OCI-LY3 (cell line): ENCODE results near the gene POLR2E.

Experiments used
- H2AFZ ChIP-seq: fragments of 200-600, 300-600 bp; shearing (Covaris generic); 2 replicates; pipeline ENCODE4 v1.6.0; 2014; ENCODE audit warnings: antibody characterized with exemption, low read depth, low read length
- H3K27ac ChIP-seq: fragments of 200-600, 300-600 bp; sonication (generic); 2 replicates; pipeline ENCODE4 v1.5.1; 2014; ENCODE audit warnings: mild to moderate bottlenecking, low read length, moderate library complexity, mixed read lengths
- H3K27me3 ChIP-seq: fragments of 200-600, 300-600 bp; sonication (generic); 2 replicates; pipeline ENCODE4 v1.6.1; 2014; ENCODE audit warnings: low read depth, low read length, mixed read lengths
- H3K36me3 ChIP-seq: fragments of 200-600, 300-600 bp; sonication (generic); replicated peaks from 2 replicates; pipeline ENCODE3; 2014; ENCODE audit warnings: low read depth, low read length, mixed read lengths
- H3K4me1 ChIP-seq: fragments of 300-600, 200-600 bp; sonication (generic); 2 replicates; pipeline ENCODE4 v1.6.1; 2014; ENCODE audit warnings: low read length, mixed read lengths
- H3K4me2 ChIP-seq: fragments of 200-600, 300-600 bp; sonication (generic); 2 replicates; pipeline ENCODE4 v1.6.1; 2014; ENCODE audit warnings: low read length, mixed read lengths
- H3K4me3 ChIP-seq: fragments of 300-600, 200-600 bp; sonication (generic); 2 replicates; pipeline ENCODE4 v1.5.1; 2014; ENCODE audit warnings: antibody characterized with exemption, mild to moderate bottlenecking, low read length, moderate library complexity
- H3K79me2 ChIP-seq: fragments of 300-600, 200-600 bp; shearing (Covaris generic); 2 replicates; pipeline ENCODE4 v1.6.1; 2014; ENCODE audit warnings: mild to moderate bottlenecking, low read length, mixed read lengths
- H3K9ac ChIP-seq: fragments of 300-600, 200-600 bp; shearing (Covaris generic); 2 replicates; pipeline ENCODE4 v1.6.0; 2014; ENCODE audit warnings: mild to moderate bottlenecking, low read length, moderate library complexity
- H3K9me3 ChIP-seq: fragments of 200-600, 300-600 bp; shearing (Covaris generic); 2 replicates; pipeline ENCODE4 v1.6.1; 2014; ENCODE audit warnings: low read length, mixed read lengths; ENCODE audit not compliant: insufficient read depth
- H4K20me1 ChIP-seq: fragments of 200-600, 300-600 bp; sonication (generic); 2 replicates; pipeline ENCODE4 v1.6.1; 2016; ENCODE audit warnings: low read length, mixed read lengths; ENCODE audit not compliant: insufficient read depth
- EZH2phosphoT487 ChIP-seq: fragments of 200-600 bp; shearing (Covaris generic); IDR thresholded peaks from 2 replicates; pipeline ENCODE4 v1.6.1; 2018; ENCODE audit warnings: antibody characterized with exemption, mixed run types, low read depth
- TF ChIP-seq, protein P1 (sequence below): fragments of 200-600, 300-600 bp; sonication (generic); IDR thresholded peaks from 2 replicates; pipeline ENCODE4 v1.5.1; 2014; ENCODE audit warnings: antibody characterized with exemption, low read length, low read depth

Gene POLR2E

DNA sequence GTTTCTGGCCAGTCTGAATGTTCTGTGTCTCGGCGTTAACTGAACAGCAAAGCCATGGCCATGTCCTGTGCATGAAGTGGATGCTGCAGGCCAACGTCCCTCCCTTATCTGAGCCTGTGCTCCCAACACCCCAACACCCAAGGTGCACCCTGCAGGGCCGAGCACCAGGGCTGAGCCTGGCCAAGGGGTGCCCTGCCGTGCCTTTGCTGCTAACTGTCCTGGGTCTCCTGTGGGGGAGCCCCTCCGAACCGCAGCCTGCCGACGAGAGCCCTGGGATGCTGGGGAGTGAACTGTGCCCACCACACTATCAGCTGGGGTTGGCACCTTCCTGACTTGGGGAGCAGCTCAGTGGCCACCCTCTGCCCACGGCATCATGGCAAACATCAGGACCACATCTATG lies 26.2 kb upstream of the POLR2E start:
- Histone ChIP-seq H3K4me3 (no peak overlapping the region), H3K9me3 (no peaks in the 10 kb centered on the region), H2AFZ (no peak overlapping the region), H3K36me3 (peaks cover 68% of the 10 kb centered on the region), H3K4me1 (no peaks in the 10 kb centered on the region), H3K27me3 (no peaks in the 10 kb centered on the region), H3K9ac (no peak overlapping the region), H3K27ac (no peak overlapping the region), H3K79me2 (no peaks in the 10 kb centered on the region), H4K20me1 (0 out of 2 replicates have a peak, but pooled peaks cover 7% of the 10 kb centered on the region), H3K4me2 (no peak overlapping the region)
- TF ChIP-seq EZH2phosphoT487, result no peak
- TF ChIP-seq, protein P1, sequence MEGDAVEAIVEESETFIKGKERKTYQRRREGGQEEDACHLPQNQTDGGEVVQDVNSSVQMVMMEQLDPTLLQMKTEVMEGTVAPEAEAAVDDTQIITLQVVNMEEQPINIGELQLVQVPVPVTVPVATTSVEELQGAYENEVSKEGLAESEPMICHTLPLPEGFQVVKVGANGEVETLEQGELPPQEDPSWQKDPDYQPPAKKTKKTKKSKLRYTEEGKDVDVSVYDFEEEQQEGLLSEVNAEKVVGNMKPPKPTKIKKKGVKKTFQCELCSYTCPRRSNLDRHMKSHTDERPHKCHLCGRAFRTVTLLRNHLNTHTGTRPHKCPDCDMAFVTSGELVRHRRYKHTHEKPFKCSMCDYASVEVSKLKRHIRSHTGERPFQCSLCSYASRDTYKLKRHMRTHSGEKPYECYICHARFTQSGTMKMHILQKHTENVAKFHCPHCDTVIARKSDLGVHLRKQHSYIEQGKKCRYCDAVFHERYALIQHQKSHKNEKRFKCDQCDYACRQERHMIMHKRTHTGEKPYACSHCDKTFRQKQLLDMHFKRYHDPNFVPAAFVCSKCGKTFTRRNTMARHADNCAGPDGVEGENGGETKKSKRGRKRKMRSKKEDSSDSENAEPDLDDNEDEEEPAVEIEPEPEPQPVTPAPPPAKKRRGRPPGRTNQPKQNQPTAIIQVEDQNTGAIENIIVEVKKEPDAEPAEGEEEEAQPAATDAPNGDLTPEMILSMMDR, result no peak

DNA sequence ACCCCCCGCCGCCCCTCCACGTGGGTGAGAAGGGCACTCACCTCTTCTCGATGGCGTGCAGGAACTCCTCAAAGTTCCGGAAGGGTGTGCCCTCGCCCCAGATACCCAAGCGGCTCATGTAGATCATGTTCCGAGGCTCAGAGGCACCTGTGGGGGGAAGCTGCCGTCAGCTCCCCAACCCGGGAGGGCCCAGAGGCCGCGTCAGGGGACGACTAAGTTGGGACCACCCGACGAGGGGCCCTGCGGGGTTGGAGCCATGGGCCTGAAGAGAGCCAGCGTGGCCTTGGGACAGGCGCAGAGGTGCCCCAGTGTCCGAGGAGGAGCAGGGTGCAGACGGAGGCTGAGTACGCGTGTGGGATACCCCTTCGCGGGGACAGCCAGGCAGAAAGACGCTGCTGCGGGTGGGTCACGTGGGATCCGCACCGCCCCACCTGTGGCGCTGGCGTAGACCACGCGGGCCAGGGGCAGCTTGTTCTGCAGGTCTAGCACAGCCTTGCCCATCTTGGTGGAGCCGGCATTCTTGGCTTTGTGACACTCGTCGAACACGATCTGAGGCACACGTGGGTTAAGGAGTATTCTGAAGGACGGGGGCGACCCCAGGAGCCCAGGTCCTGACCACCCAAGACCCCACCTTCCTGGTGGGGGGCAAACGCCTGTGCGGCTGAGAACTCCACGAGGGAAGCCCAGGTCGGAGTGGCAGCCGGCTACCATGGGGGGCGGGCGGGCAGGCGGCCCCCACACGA lies 24.5 kb upstream of the POLR2E start:
- peaks cover 70% of the 10 kb centered on the region for H3K36me3 ChIP-seq
- H4K20me1 ChIP-seq, result 0 out of 2 replicates have a peak, but pooled peaks cover 7% of the 10 kb centered on the region
- H3K9ac ChIP-seq, result no peak overlapping the region
- H3K9me3 ChIP-seq, result no peaks in the 10 kb centered on the region
- TF ChIP-seq, protein P1, result no peak
- TF ChIP-seq EZH2phosphoT487, result no peak
- H3K79me2 ChIP-seq, result no peaks in the 10 kb centered on the region
- no peaks in the 10 kb centered on the region for H3K27me3 ChIP-seq
- H3K4me3 ChIP-seq, result no peak overlapping the region
- no peak overlapping the region for H3K27ac ChIP-seq
- no peaks in the 10 kb centered on the region for H3K4me1 ChIP-seq
- no peak overlapping the region for H3K4me2 ChIP-seq
- no peak overlapping the region for H2AFZ ChIP-seq

- TF ChIP-seq, protein P1, result no peak
- no peak for TF ChIP-seq EZH2phosphoT487
- Histone ChIP-seq H3K36me3 (peaks cover 68% of the 10 kb centered on the region), H3K9me3 (no peaks in the 10 kb centered on the region), H4K20me1 (0 out of 2 replicates have a peak, but pooled peaks cover 7% of the 10 kb centered on the region), H3K4me3 (no peak overlapping the region), H3K27ac (no peak overlapping the region), H3K4me2 (no peak overlapping the region), H3K79me2 (no peaks in the 10 kb centered on the region), H2AFZ (no peak overlapping the region), H3K4me1 (no peaks in the 10 kb centered on the region), H3K27me3 (no peaks in the 10 kb centered on the region), H3K9ac (no peak overlapping the region)
Observed at GRCh38 chr19:1118999-1119398, 23.8 kb upstream of the POLR2E start.

- peaks cover 60% of the 10 kb centered on the region for H3K36me3 ChIP-seq
- TF ChIP-seq, protein P1, result no peak
- TF ChIP-seq EZH2phosphoT487, result no peak
Observed at GRCh38 chr19:1117654-1118053, 22.5 kb upstream of the POLR2E start.

More at GRCh38 chr19:1117654-1118053, 22.5 kb upstream of the POLR2E start:
- Histone ChIP-seq H3K4me2 (no peak overlapping the region), H3K9me3 (no peaks in the 10 kb centered on the region), H3K4me3 (no peak overlapping the region), H3K27me3 (no peaks in the 10 kb centered on the region), H3K27ac (no peak overlapping the region), H3K79me2 (no peaks in the 10 kb centered on the region), H2AFZ (no peak overlapping the region), H4K20me1 (0 out of 2 replicates have a peak, but pooled peaks cover under 1% of the 10 kb centered on the region), H3K9ac (no peak overlapping the region), H3K4me1 (peaks cover 4% of the 10 kb centered on the region; the same call in 1 of the 2 replicates)
